GM23248 (cell line): Measurements from ENCODE around the gene DMRTC2. TPM values are rescaled to one million over a fixed set of nuclear protein-coding genes. Genes with fewer than 3 reads are reported as not detected.

Experiments used
- DNase-seq: peaks from one replicate; pipeline ENCODE4 v3.0.0-alpha.2; 2015
- H2AFZ ChIP-seq: fragments of 200-600 bp; sonication (generic); 2 replicates; pipeline ENCODE4 v1.6.1; 2016; ENCODE audit warnings: antibody characterized with exemption
- H3F3A ChIP-seq: fragments of 200-600 bp; sonication (generic); 2 replicates; pipeline ENCODE4 v1.6.1; 2016; ENCODE audit warnings: mild to moderate bottlenecking, antibody characterized with exemption, mixed run types; ENCODE audit not compliant: insufficient read depth
- H3K27ac ChIP-seq: fragments of 200-600 bp; sonication (generic); 2 replicates; pipeline ENCODE4 v1.5.1; 2016; ENCODE audit warnings: mild to moderate bottlenecking
- H3K27me3 ChIP-seq: fragments of 200-600 bp; sonication (generic); replicated peaks from 2 replicates; pipeline ENCODE4 v1.6.1; 2016; ENCODE audit warnings: mild to moderate bottlenecking; ENCODE audit not compliant: insufficient read depth
- H3K36me3 ChIP-seq: fragments of 200-600 bp; sonication (generic); 2 replicates; pipeline ENCODE4 v1.6.1; 2016; ENCODE audit warnings: low read depth, mild to moderate bottlenecking
- H3K4me1 ChIP-seq: fragments of 200-600 bp; sonication (generic); 2 replicates; pipeline ENCODE4 v1.6.1; 2016; ENCODE audit warnings: mild to moderate bottlenecking; ENCODE audit not compliant: insufficient read depth
- H3K4me2 ChIP-seq: fragments of 200-600 bp; sonication (generic); one replicate; pipeline ENCODE4 v1.6.1; 2016; ENCODE audit warnings: mild to moderate bottlenecking; ENCODE audit not compliant: unreplicated experiment
- H3K4me3 ChIP-seq: fragments of 200-600 bp; sonication (generic); 2 replicates; pipeline ENCODE4 v1.5.1; 2016; ENCODE audit warnings: mild to moderate bottlenecking
- H3K79me2 ChIP-seq: fragments of 200-600 bp; sonication (generic); 2 replicates; pipeline ENCODE4 v1.6.1; 2016; ENCODE audit warnings: mild to moderate bottlenecking; ENCODE audit not compliant: insufficient read depth
- H3K9ac ChIP-seq: fragments of 200-600 bp; sonication (generic); 2 replicates; pipeline ENCODE4 v1.6.1; 2016; ENCODE audit warnings: mild to moderate bottlenecking
- H3K9me2 ChIP-seq: fragments of 200-600 bp; sonication (generic); 2 replicates; pipeline ENCODE4 v1.6.1; 2016; ENCODE audit warnings: mixed run types, mild to moderate bottlenecking, moderate library complexity; ENCODE audit not compliant: insufficient read depth
- H3K9me3 ChIP-seq: fragments of 200-600 bp; sonication (generic); one replicate; pipeline ENCODE4 v1.6.1; 2017; ENCODE audit warnings: low read depth
- H4K20me1 ChIP-seq: fragments of 200-600 bp; sonication (generic); 2 replicates; pipeline ENCODE4 v1.6.0; 2016; ENCODE audit not compliant: insufficient read depth
- EZH2 ChIP-seq: fragments of 200-600 bp; sonication (generic); IDR thresholded peaks from 2 replicates; pipeline ENCODE4 v1.6.1; 2018; ENCODE audit warnings: antibody characterized with exemption, mild to moderate bottlenecking; ENCODE audit not compliant: insufficient read depth, poor library complexity, severe bottlenecking
- EZH2phosphoT487 ChIP-seq: fragments of 200-600 bp; sonication (generic); IDR thresholded peaks from 2 replicates; pipeline ENCODE4 v1.6.1; 2018; ENCODE audit warnings: antibody characterized with exemption, moderate library complexity, mild to moderate bottlenecking, low read depth; ENCODE audit not compliant: insufficient read depth
- WGBS, 2 experiments: methylation state at CpG; one replicate each; pipeline ENCODE4 v1.1.6; 2015 to 2017; ENCODE audit warnings: low lambda C conversion rate in 2 of 2, low coverage in 1 of 2; ENCODE audit errors: missing lambda C conversion rate in 2 of 2; 5-methylcytosine and 5-hydroxymethylcytosine counted together
- in situ Hi-C: fragments of 300-500 bp; cut with MboI; formaldehyde crosslinking; loops from 2 replicates; pipeline ENCODE4 v1.15.0; 2020
- polyA plus RNA-seq: library from polyadenylated mRNA; unstranded; fragments of >200 nt; fragmentation: Nextera tagmentation; extraction: Ambion mirVana; gene quantifications from 2 replicates; pipeline ENCODE4 v1.2.1, GENCODE V29; 2016
- total RNA-seq: library from RNA; depleted of rRNA; stranded (reverse); fragments of >200 nt; shearing (Covaris generic); gene quantifications from 2 replicates; pipeline ENCODE4 v1.2.3, GENCODE V29; 2014

DMRTC2 gene
- total and polyA plus RNA-seq, 2 experiments from 2014 or later, result not detected

DNA sequence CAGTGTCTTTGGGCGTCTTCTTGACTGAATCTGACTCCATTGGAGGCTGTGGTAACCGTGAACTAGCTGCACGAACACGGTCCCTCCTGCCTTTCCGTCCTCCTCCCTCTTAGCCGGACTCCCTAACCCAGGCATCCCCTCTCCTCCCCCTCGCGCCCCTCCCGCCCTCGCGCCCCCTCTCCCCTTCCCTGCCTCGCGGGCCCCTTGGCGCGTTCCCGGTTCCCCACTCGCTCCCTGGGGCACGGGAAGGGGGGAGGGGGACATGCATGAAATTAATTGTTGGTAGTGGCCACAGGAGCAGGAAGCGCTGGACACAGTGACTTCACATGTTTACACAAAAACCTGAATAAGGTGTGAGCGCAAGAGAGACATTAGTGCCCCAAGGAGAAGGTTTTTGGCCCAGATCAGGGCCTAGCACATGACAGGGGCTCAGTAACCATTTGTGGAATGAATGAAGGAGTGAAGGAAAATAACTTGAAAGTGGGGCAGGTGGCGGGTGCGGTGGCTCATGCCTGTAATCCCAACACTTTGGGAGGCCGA, 279 bp downstream of the DMRTC2 start:
- no peaks in the 10 kb centered on the region for H3K4me1 ChIP-seq
- H3K4me3 ChIP-seq, result no peak overlapping the region
- H3K27ac ChIP-seq, result no peak overlapping the region
- no peak for TF ChIP-seq EZH2
- TF ChIP-seq EZH2phosphoT487, result no peak
- WGBS, 2 experiments, result 77 to 88% methylated on average over 7 to 23 of the region's 23 CpGs
- no peak overlapping the region for H3K9ac ChIP-seq
- no peaks in the 10 kb centered on the region for H3K9me2 ChIP-seq
- no peaks in the 10 kb centered on the region for H4K20me1 ChIP-seq
- DNase-seq, result no peak
- peaks cover 17% of the 10 kb centered on the region for H3K27me3 ChIP-seq
- no peaks in the 10 kb centered on the region for H3F3A ChIP-seq
- in situ Hi-C loops, result no loop called here
- H3K36me3 ChIP-seq, result no peaks in the 10 kb centered on the region
- H3K9me3 ChIP-seq, result no peaks in the 10 kb centered on the region
- H2AFZ ChIP-seq, result no peak overlapping the region
- no peak overlapping the region for H3K4me2 ChIP-seq
- H3K79me2 ChIP-seq, result no peaks in the 10 kb centered on the region

GRCh38 chr19:41847351-41848105, 2.7 kb downstream of the DMRTC2 start:
- Histone ChIP-seq H3K4me2 (no peak overlapping the region), H3K27me3 (peaks cover 26% of the 10 kb centered on the region), H3K4me3 (no peak overlapping the region), H4K20me1 (no peaks in the 10 kb centered on the region), H3K4me1 (no peaks in the 10 kb centered on the region), H3K36me3 (no peaks in the 10 kb centered on the region), H2AFZ (no peak overlapping the region), H3K9me3 (no peaks in the 10 kb centered on the region), H3K9me2 (no peaks in the 10 kb centered on the region), H3K79me2 (no peaks in the 10 kb centered on the region), H3K27ac (no peak overlapping the region), H3F3A (no peaks in the 10 kb centered on the region), H3K9ac (no peak overlapping the region)
- WGBS, 2 experiments, result 64 to 68% methylated on average over 19 of the region's 19 CpGs
- no peak for DNase-seq
- TF ChIP-seq EZH2 (no peak), EZH2phosphoT487 (no peak)
- in situ Hi-C loops, result no loop called here

DNA sequence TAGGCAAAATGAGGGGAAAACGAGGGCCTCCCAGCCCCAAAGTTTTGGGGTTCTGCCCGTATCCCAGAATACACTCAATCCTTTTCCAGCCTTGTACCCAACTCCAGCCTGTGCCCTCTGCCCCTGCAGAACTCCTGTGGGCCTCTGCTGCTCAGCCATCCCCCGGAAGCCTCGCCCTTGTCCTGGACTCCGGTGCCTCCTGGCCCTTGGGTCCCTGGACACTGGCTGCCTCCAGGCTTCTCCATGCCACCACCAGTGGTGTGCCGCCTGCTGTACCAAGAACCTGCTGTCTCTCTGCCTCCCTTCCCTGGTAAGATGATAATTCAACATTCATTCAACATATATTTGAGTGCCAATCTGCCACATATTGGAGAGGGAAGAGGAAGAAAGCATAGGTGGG, 3.8 kb downstream of the DMRTC2 start:
- Histone ChIP-seq H3K27ac (no peak overlapping the region), H3F3A (no peaks in the 10 kb centered on the region), H4K20me1 (no peaks in the 10 kb centered on the region), H3K9ac (no peak overlapping the region), H3K36me3 (no peaks in the 10 kb centered on the region), H3K4me2 (no peak overlapping the region), H2AFZ (no peak overlapping the region), H3K79me2 (no peaks in the 10 kb centered on the region), H3K9me2 (no peaks in the 10 kb centered on the region), H3K9me3 (no peaks in the 10 kb centered on the region), H3K4me3 (no peak overlapping the region), H3K4me1 (no peaks in the 10 kb centered on the region), H3K27me3 (peaks cover 37% of the 10 kb centered on the region)
- in situ Hi-C loops, result no loop called here
- no peak for DNase-seq
- TF ChIP-seq EZH2, result no peak
- 19 to 22% methylated on average over 6 of the region's 6 CpGs for WGBS, 2 experiments

DNA sequence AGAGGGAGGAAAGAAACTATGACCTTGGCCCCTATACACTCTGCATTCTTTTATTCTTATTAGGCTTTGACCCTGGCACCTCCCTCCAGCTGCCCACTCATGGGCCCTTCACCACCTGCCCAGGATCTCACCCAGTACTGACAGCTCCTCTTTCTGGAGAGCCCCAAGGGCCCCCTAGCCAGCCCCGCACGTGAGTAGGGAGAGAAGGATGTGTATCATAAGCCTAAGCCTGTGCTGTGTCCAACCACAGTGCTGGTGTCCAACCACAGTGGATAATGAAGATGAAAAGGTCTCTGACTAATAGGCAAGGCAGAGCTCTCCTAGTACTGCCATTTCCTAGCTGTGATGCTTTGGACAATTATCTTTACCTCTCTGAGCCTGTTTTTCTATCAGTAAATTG, 4.2 kb downstream of the DMRTC2 start:
- H3F3A ChIP-seq, result no peaks in the 10 kb centered on the region
- H3K79me2 ChIP-seq, result no peaks in the 10 kb centered on the region
- peaks cover 39% of the 10 kb centered on the region for H3K27me3 ChIP-seq
- DNase-seq, result no peak
- H4K20me1 ChIP-seq, result no peaks in the 10 kb centered on the region
- no peak overlapping the region for H3K9ac ChIP-seq
- H2AFZ ChIP-seq, result no peak overlapping the region
- H3K9me2 ChIP-seq, result no peaks in the 10 kb centered on the region
- TF ChIP-seq EZH2phosphoT487, result no peak
- no peak for TF ChIP-seq EZH2
- in situ Hi-C loops, result no loop called here
- no peak overlapping the region for H3K4me3 ChIP-seq
- no peaks in the 10 kb centered on the region for H3K4me1 ChIP-seq
- WGBS, 2 experiments, result 24% methylated on average over 2 of the region's 2 CpGs
- no peaks in the 10 kb centered on the region for H3K9me3 ChIP-seq
- H3K27ac ChIP-seq, result no peak overlapping the region
- H3K36me3 ChIP-seq, result no peaks in the 10 kb centered on the region
- H3K4me2 ChIP-seq, result no peak overlapping the region
